Esophagus muscularis mucosa (tissue), 4 donors: Measurements from ENCODE around the gene GLB1L3. TPM values are rescaled to one million over a fixed set of nuclear protein-coding genes. Genes with fewer than 3 reads are reported as not detected.
"Not testable (repeated sequence)": the region's sequence is repeated elsewhere in the genome, so short reads cannot be mapped to it uniquely, and the experiment has no call there.

Experiments
- DNase-seq: peaks from one replicate; pipeline ENCODE4 v3.0.0-alpha.2; 2017; ENCODE audit errors: extremely low spot score
- H3K27ac ChIP-seq, 4 donors: fragments of 200-600 bp; sonication (generic); replicated peaks in 1 of 4; 1 replicate in 3 of 4; 2 replicates in 1 of 4; pipeline ENCODE4 v1.5.1; 2016 to 2019; ENCODE audit warnings: mild to moderate bottlenecking in 1 of 4
- H3K27me3 ChIP-seq, 4 donors: fragments of 200-600 bp; sonication (generic); one replicate each; pipeline versions ENCODE4 v1.5.1 to v1.6.0; 2016 to 2019
- H3K36me3 ChIP-seq, 4 donors: fragments of 200-600 bp; sonication (generic); one replicate each; pipeline ENCODE4 v1.5.1; 2016 to 2019
- H3K4me1 ChIP-seq, 4 donors: fragments of 200-600 bp; sonication (generic); one replicate each; pipeline ENCODE4 v1.5.1; 2016 to 2019
- H3K4me3 ChIP-seq, 4 donors: fragments of 200-600 bp; sonication (generic); 1 replicate in 2 of 4; 2 replicates in 2 of 4; pipeline ENCODE4 v1.5.1; 2016 to 2019; ENCODE audit warnings: mild to moderate bottlenecking in 4 of 4, moderate library complexity in 1 of 4
- H3K9me3 ChIP-seq, 4 donors: fragments of 200-600 bp; sonication (generic); 1 replicate in 3 of 4; 2 replicates in 1 of 4; pipeline ENCODE4 v1.5.1; 2016 to 2019
- EP300 ChIP-seq: sonication (generic); formaldehyde crosslinking; IDR thresholded peaks from one replicate; pipeline ENCODE4 v1.6.1; 2017; ENCODE audit warnings: antibody characterized with exemption
- POLR2A ChIP-seq: fragments of 450-650 bp; IDR thresholded peaks from one replicate; pipeline ENCODE4 v1.6.1; 2017; ENCODE audit warnings: antibody characterized with exemption, moderate library complexity, mild to moderate bottlenecking, low read depth
- POLR2AphosphoS5 ChIP-seq, 2 donors: sonication (generic); formaldehyde crosslinking; IDR thresholded peaks; one replicate each; pipeline ENCODE4 v1.6.1; 2017; ENCODE audit warnings: antibody characterized with exemption in 2 of 2
- WGBS: methylation state at CpG from one replicate; pipeline ENCODE4 v1.1.5; 2018; 5-methylcytosine and 5-hydroxymethylcytosine counted together
- intact Hi-C: fragments of 100-400 bp; cut with DNase I; formaldehyde crosslinking; loops from one replicate; pipeline ENCODE4 v1.15.1; 2023
- total RNA-seq, 4 donors: library from RNA; depleted of rRNA; stranded (reverse); fragments of >200 nt; gene quantifications; one replicate each; pipeline versions ENCODE4 v1.1.0 to v1.2.1, GENCODE V29; 2016
- TF ChIP-seq, protein P1 (sequence below), 3 experiments: fragments of 200-600 bp in 2 of 3; fragments of 450-650 bp in 1 of 3; sonication (generic) in 2 of 3; IDR thresholded peaks; one replicate each; pipeline ENCODE4 v1.5.1; 2017 to 2019; ENCODE audit warnings: antibody characterized with exemption in 3 of 3, mild to moderate bottlenecking in 2 of 3, moderate library complexity in 1 of 3

GLB1L3 gene
- total RNA-seq, 4 donors from 2014 or later: 0.29 to 0.42 (median 0.32) TPM; not detected in 1

- peak; percentile 60 for DNase-seq
- intact Hi-C loops: no loop called here
- Histone ChIP-seq H3K9me3 (peaks cover 0 to 7% (median 0%) of the 10 kb centered on the region in 4 donors), H3K4me3 (peak overlapping the region; percentile 36 to 50 (median 45)), H3K27ac (no peak overlapping the region), H3K36me3 (no peaks in the 10 kb centered on the region), H3K27me3 (peaks cover 15 to 92% (median 47%) of the 10 kb centered on the region in 4 donors), H3K4me1 (peaks cover 16 to 24% (median 23%) of the 10 kb centered on the region in 4 donors)
- no CpG with 5 or more reads among the region's 88 CpGs for WGBS
- TF ChIP-seq POLR2AphosphoS5 (IDR thresholded peaks at IDR 0.05) (no peak), POLR2A (no peak), EP300 (no peak)
- TF ChIP-seq, protein P1, sequence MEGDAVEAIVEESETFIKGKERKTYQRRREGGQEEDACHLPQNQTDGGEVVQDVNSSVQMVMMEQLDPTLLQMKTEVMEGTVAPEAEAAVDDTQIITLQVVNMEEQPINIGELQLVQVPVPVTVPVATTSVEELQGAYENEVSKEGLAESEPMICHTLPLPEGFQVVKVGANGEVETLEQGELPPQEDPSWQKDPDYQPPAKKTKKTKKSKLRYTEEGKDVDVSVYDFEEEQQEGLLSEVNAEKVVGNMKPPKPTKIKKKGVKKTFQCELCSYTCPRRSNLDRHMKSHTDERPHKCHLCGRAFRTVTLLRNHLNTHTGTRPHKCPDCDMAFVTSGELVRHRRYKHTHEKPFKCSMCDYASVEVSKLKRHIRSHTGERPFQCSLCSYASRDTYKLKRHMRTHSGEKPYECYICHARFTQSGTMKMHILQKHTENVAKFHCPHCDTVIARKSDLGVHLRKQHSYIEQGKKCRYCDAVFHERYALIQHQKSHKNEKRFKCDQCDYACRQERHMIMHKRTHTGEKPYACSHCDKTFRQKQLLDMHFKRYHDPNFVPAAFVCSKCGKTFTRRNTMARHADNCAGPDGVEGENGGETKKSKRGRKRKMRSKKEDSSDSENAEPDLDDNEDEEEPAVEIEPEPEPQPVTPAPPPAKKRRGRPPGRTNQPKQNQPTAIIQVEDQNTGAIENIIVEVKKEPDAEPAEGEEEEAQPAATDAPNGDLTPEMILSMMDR (IDR thresholded peaks at IDR 0.05): no peak
Observed at GRCh38 chr11:134276396-134277182, 410 bp downstream of the GLB1L3 start.

- H3K9me3 ChIP-seq: peaks cover 0 to 7% (median 0%) of the 10 kb centered on the region in 4 donors
- H3K27ac ChIP-seq: no peak overlapping the region
- TF ChIP-seq POLR2AphosphoS5 (IDR thresholded peaks at IDR 0.05) (no peak), EP300 (no peak), POLR2A (no peak)
- TF ChIP-seq, protein P1 (IDR thresholded peaks at IDR 0.05): no peak
- H3K27me3 ChIP-seq: peaks cover 15 to 87% (median 47%) of the 10 kb centered on the region in 4 donors
- no peaks in the 10 kb centered on the region for H3K36me3 ChIP-seq
- intact Hi-C loops: no loop called here
- 36% methylated on average over 27 of the region's 36 CpGs for WGBS
- peak overlapping the region; percentile 36 to 50 (median 45) for H3K4me3 ChIP-seq
- H3K4me1 ChIP-seq: peaks cover 16 to 24% (median 23%) of the 10 kb centered on the region in 4 donors
- peak; percentile 83 for DNase-seq
Observed at GRCh38 chr11:134277183-134278001, 1.2 kb downstream of the GLB1L3 start.

GRCh38 chr11:134278356-134278755, 2.2 kb downstream of the GLB1L3 start:
- TF ChIP-seq, protein P1 (IDR thresholded peaks at IDR 0.05): no peak
- TF ChIP-seq POLR2A (no peak), EP300 (no peak), POLR2AphosphoS5 (IDR thresholded peaks at IDR 0.05) (no peak)
- peak; percentile 81 for DNase-seq
- intact Hi-C loops: no loop called here
- H3K4me1 ChIP-seq: peaks cover 16 to 24% (median 23%) of the 10 kb centered on the region in 4 donors
- H3K4me3 ChIP-seq: no peak overlapping the region
- peaks cover 15 to 87% (median 44%) of the 10 kb centered on the region in 4 donors for H3K27me3 ChIP-seq
- no peak overlapping the region for H3K27ac ChIP-seq
- peaks cover 0 to 7% (median 0%) of the 10 kb centered on the region in 4 donors for H3K9me3 ChIP-seq
- no peaks in the 10 kb centered on the region for H3K36me3 ChIP-seq
- 88% methylated on average over 4 of the region's 4 CpGs for WGBS

- H3K27ac ChIP-seq, intact Hi-C loops, H3K36me3 ChIP-seq, H3K4me3 ChIP-seq, DNase-seq, H3K9me3 ChIP-seq: not testable (repeated sequence)
- WGBS: no CpG with 5 or more reads among the region's 17 CpGs
- Histone ChIP-seq H3K27me3 (peaks cover 6 to 58% (median 16%) of the 10 kb centered on the region in 4 donors), H3K4me1 (peaks cover 5 to 11% (median 9%) of the 10 kb centered on the region in 4 donors)
Observed at GRCh38 chr11:134281635-134282034, 5.5 kb downstream of the GLB1L3 start.
